Prostate gland (tissue), 2 donors: ENCODE results near the gene SLC24A4. TPM values are rescaled to one million over a fixed set of nuclear protein-coding genes. Genes with fewer than 3 reads are reported as not detected.

Experiments used
- DNase-seq: peaks from one replicate; pipeline ENCODE4 v3.0.0-alpha.2; 2019; ENCODE audit warnings: low spot score
- H3K27ac ChIP-seq, 2 donors: fragments of 200-600 bp; sonication (generic); 2 replicates each; pipeline ENCODE4 v1.5.1; 2017 to 2019
- H3K27me3 ChIP-seq: fragments of 200-600 bp; sonication (generic); replicated peaks from 2 replicates; pipeline ENCODE4 v1.5.1; 2019; ENCODE audit not compliant: insufficient read depth
- H3K36me3 ChIP-seq, 2 donors: fragments of 200-600 bp; sonication (generic); 1 replicate in 1 of 2; 2 replicates in 1 of 2; pipeline versions ENCODE4 v1.5.1 to v1.8.1; 2017 to 2019
- H3K4me1 ChIP-seq: fragments of 200-600 bp; sonication (generic); replicated peaks from 2 replicates; pipeline ENCODE4 v1.5.1; 2019
- H3K4me3 ChIP-seq, 2 donors: fragments of 200-600 bp; sonication (generic); 2 replicates each; pipeline ENCODE4 v1.5.1; 2017 to 2019
- H3K9me3 ChIP-seq: fragments of 200-600 bp; sonication (generic); 2 replicates; pipeline ENCODE4 v1.5.1; 2017
- CTCF ChIP-seq, 4 experiments: fragments of 200-600 bp in 2 of 4; fragments of 450-650 bp in 2 of 4; sonication (generic) in 2 of 4; IDR thresholded peaks; 1 replicate in 3 of 4; 2 replicates in 1 of 4; pipeline ENCODE4 v1.5.1; 2016 to 2019; ENCODE audit warnings: antibody characterized with exemption in 4 of 4, mild to moderate bottlenecking in 2 of 4, moderate library complexity in 2 of 4
- POLR2A ChIP-seq: fragments of 450-650 bp; IDR thresholded peaks from one replicate; pipeline ENCODE4 v1.6.1; 2016; ENCODE audit warnings: antibody characterized with exemption, mild to moderate bottlenecking
- POLR2AphosphoS5 ChIP-seq: sonication (generic); formaldehyde crosslinking; IDR thresholded peaks from one replicate; pipeline ENCODE4 v1.6.1; 2017; ENCODE audit warnings: antibody characterized with exemption
- WGBS: methylation state at CpG from one replicate; pipeline ENCODE4 v1.1.5; 2018; 5-methylcytosine and 5-hydroxymethylcytosine counted together
- intact Hi-C: fragments of 100-400 bp; cut with DNase I; formaldehyde crosslinking; loops from one replicate; pipeline ENCODE4 v1.14.2; 2022
- total RNA-seq, 2 donors: library from RNA; depleted of rRNA; stranded (reverse); fragments of >200 nt; gene quantifications; one replicate each; pipeline ENCODE4 v1.1.0, GENCODE V29; 2016

The SLC24A4 gene
- total RNA-seq, 2 donors from 2014 or later, result 0.82 to 7.2 TPM

GRCh38 chr14:92449404-92450181 lies 126.6 kb downstream of the SLC24A4 start:
- no peaks in the 10 kb centered on the region for H3K4me1 ChIP-seq
- WGBS, result 93% methylated on average over 16 of the region's 20 CpGs
- H3K4me3 ChIP-seq, result no peak overlapping the region
- no peaks in the 10 kb centered on the region for H3K27me3 ChIP-seq
- H3K9me3 ChIP-seq, result no peaks in the 10 kb centered on the region
- DNase-seq, result no peak
- intact Hi-C loops, result no loop called here
- no peaks in the 10 kb centered on the region for H3K36me3 ChIP-seq
- no peak for TF ChIP-seq POLR2AphosphoS5
- TF ChIP-seq CTCF (IDR thresholded peaks at IDR 0.05), result no peak
- TF ChIP-seq POLR2A, result no peak
- no peak overlapping the region for H3K27ac ChIP-seq

GRCh38 chr14:92450351-92451070 lies 127.5 kb downstream of the SLC24A4 start:
- Histone ChIP-seq H3K27ac (no peak overlapping the region), H3K4me3 (no peak overlapping the region), H3K9me3 (no peaks in the 10 kb centered on the region), H3K4me1 (no peaks in the 10 kb centered on the region), H3K36me3 (no peaks in the 10 kb centered on the region), H3K27me3 (no peaks in the 10 kb centered on the region)
- intact Hi-C loops, result no loop called here
- no peak for DNase-seq
- TF ChIP-seq POLR2A (no peak), CTCF (IDR thresholded peaks at IDR 0.05) (no peak), POLR2AphosphoS5 (no peak)
- 88% methylated on average over 13 of the region's 13 CpGs for WGBS

- intact Hi-C loops, result no loop called here
- Histone ChIP-seq H3K36me3 (no peaks in the 10 kb centered on the region), H3K27ac (no peak overlapping the region), H3K9me3 (no peaks in the 10 kb centered on the region), H3K4me3 (no peak overlapping the region), H3K4me1 (no peaks in the 10 kb centered on the region), H3K27me3 (no peaks in the 10 kb centered on the region)
- TF ChIP-seq POLR2A (no peak), CTCF (IDR thresholded peaks at IDR 0.05) (no peak), POLR2AphosphoS5 (no peak)
- DNase-seq, result no peak
- 79% methylated on average over 9 of the region's 9 CpGs for WGBS
Measured at GRCh38 chr14:92451245-92451644, 128.3 kb downstream of the SLC24A4 start.

- H3K27me3 ChIP-seq, result no peaks in the 10 kb centered on the region
- DNase-seq, result no peak
- H3K9me3 ChIP-seq, result no peaks in the 10 kb centered on the region
- no peaks in the 10 kb centered on the region for H3K4me1 ChIP-seq
- 82% methylated on average over 5 of the region's 5 CpGs for WGBS
- TF ChIP-seq CTCF (IDR thresholded peaks at IDR 0.05) (no peak), POLR2AphosphoS5 (no peak), POLR2A (no peak)
- no peaks in the 10 kb centered on the region for H3K36me3 ChIP-seq
- intact Hi-C loops, result no loop called here
- H3K4me3 ChIP-seq, result no peak overlapping the region
- no peak overlapping the region for H3K27ac ChIP-seq
Measured at GRCh38 chr14:92451755-92452154, 128.8 kb downstream of the SLC24A4 start.
